ENCODE measurements around the gene TDRD9.

- TF ChIP-seq CTCF (IDR thresholded peaks at IDR 0.05) (no peak), SIN3A (IDR thresholded peaks at IDR 0.05; ENCODE audit: borderline replicate concordance, insufficient read depth, low read depth, low read length) (no peak), POLR2AphosphoS5 (IDR thresholded peaks at IDR 0.05; ENCODE audit: low read depth, low read length) (no peak), REST (IDR thresholded peaks at IDR 0.05; ENCODE audit: insufficient read depth in 1 of 2, low read depth in 2 of 2, low read length in 1 of 2) (no peak), TCF7L2 (IDR thresholded peaks at IDR 0.05; ENCODE audit: low read depth, low read length) (no peak)
Measured at GRCh38 chr14:103892247-103892646, 36.0 kb upstream of the TDRD9 start.

Data from Panc1 (cell line).